Astrocyte (in vitro differentiated cells and primary cell): ENCODE data around the gene CDH10.

ENCODE experiments used
- CTCF ChIP-seq: IDR thresholded peaks from 2 replicates; pipeline ENCODE4 v1.5.1; 2011; ENCODE audit warnings: low read depth, mild to moderate bottlenecking, inconsistent platforms, low read length, moderate library complexity; ENCODE audit not compliant: insufficient read depth
- EZH2 ChIP-seq: IDR thresholded peaks from 2 replicates; pipeline ENCODE4 v1.6.1; 2012; ENCODE audit warnings: mild to moderate bottlenecking, low read length, inconsistent platforms; ENCODE audit not compliant: insufficient read depth

GRCh38 chr5:24547132-24547531 lies 97.6 kb downstream of the CDH10 start:
- no peak for TF ChIP-seq CTCF
- TF ChIP-seq EZH2: no peak
